A673 (cell line): ENCODE measurements around the gene THRB. TPM values are rescaled to one million over a fixed set of nuclear protein-coding genes. Genes with fewer than 3 reads are reported as not detected.

Source experiments
- BruUV-seq: library from RNA; stranded (reverse); fragments of 400-500 nt; replicated peaks from 2 replicates; lab custom pipeline; 2021; lab: Mats Ljungman, UMichigan
- CTCF ChIA-PET: fragments of 300-600 bp; sonication (Branson Sonifier 250); formaldehyde crosslinking; loops from one replicate; lab custom pipeline; 2022; ENCODE audit warnings: antibody characterized with exemption; lab: Charles Lee
- POLR2A ChIA-PET: fragments of 300-600 bp; sonication (Branson Sonifier 250); formaldehyde crosslinking; loops from one replicate; lab custom pipeline; 2022; ENCODE audit warnings: antibody characterized with exemption; ENCODE audit not compliant: low non-redundant PET; lab: Charles Lee
- DNase-seq: peaks from one replicate; pipeline ENCODE4 v3.0.0-alpha.2; 2015; ENCODE audit warnings: low spot score
- H3K27ac ChIP-seq: fragments of 200-600 bp; sonication (generic); 2 replicates; pipeline ENCODE4 v1.5.1; 2016; ENCODE audit warnings: mixed run types, low read depth, mild to moderate bottlenecking, mixed read lengths, antibody characterized with exemption, low read length; ENCODE audit not compliant: poor library complexity, severe bottlenecking
- H3K27me3 ChIP-seq: fragments of 200-600 bp; sonication (generic); replicated peaks from 2 replicates; pipeline ENCODE4 v1.6.1; 2017; ENCODE audit warnings: mixed run types, low read depth, mild to moderate bottlenecking, mixed read lengths, antibody characterized with exemption, low read length; ENCODE audit not compliant: insufficient read depth, poor library complexity
- H3K36me3 ChIP-seq: fragments of 200-600 bp; sonication (generic); 2 replicates; pipeline ENCODE4 v1.6.1; 2016; ENCODE audit warnings: mixed run types, mild to moderate bottlenecking, mixed read lengths, antibody characterized with exemption, low read length; ENCODE audit not compliant: insufficient read depth, poor library complexity, severe bottlenecking
- H3K4me1 ChIP-seq: fragments of 200-600 bp; sonication (generic); 2 replicates; pipeline ENCODE4 v1.6.1; 2017; ENCODE audit warnings: mixed run types, mild to moderate bottlenecking, mixed read lengths, antibody characterized with exemption, low read length; ENCODE audit not compliant: insufficient read depth, poor library complexity, severe bottlenecking
- H3K4me3 ChIP-seq: fragments of 200-600 bp; sonication (generic); 2 replicates; pipeline ENCODE4 v1.5.1; 2016; ENCODE audit warnings: low read depth, mixed run types, mild to moderate bottlenecking, mixed read lengths, low read length; ENCODE audit not compliant: poor library complexity, severe bottlenecking
- H3K9me3 ChIP-seq: fragments of 200-600 bp; sonication (generic); 2 replicates; pipeline ENCODE4 v1.6.1; 2016; ENCODE audit warnings: mixed run types, low read depth, mild to moderate bottlenecking, mixed read lengths, antibody characterized with exemption, low read length; ENCODE audit not compliant: poor library complexity, severe bottlenecking
- CTCF ChIP-seq: fragments of 300-800, 200-600 bp; sonication (generic); conservative IDR thresholded peaks from 2 replicates; pipeline ENCODE4 v1.5.1; 2017; ENCODE audit warnings: low read depth, mild to moderate bottlenecking, antibody characterized with exemption, low read length, moderate library complexity, mixed read lengths
- EZH2 ChIP-seq: fragments of 200-600 bp; sonication (generic); IDR thresholded peaks from 2 replicates; pipeline ENCODE4 v1.6.1; 2017; ENCODE audit warnings: borderline replicate concordance, low read depth, mild to moderate bottlenecking, mixed read lengths, antibody characterized with exemption, low read length; ENCODE audit not compliant: poor library complexity, severe bottlenecking
- intact Hi-C: fragments of 100-400 bp; cut with micrococcal nuclease; formaldehyde crosslinking; loops from one replicate; pipeline ENCODE4 v1.10.0; 2022; ENCODE audit not compliant: unreplicated experiment
- total RNA-seq: library from RNA; stranded (reverse); gene quantifications from 2 replicates; pipeline ENCODE4 v1.2.3, GENCODE V29; 2021

The THRB gene
- total RNA-seq, 1 experiment from 2014 or later = 0.11 TPM

- Histone ChIP-seq H3K4me3 (no peak overlapping the region), H3K9me3 (no peaks in the 10 kb centered on the region), H3K27ac (no peak overlapping the region), H3K27me3 (peaks cover 31% of the 10 kb centered on the region), H3K4me1 (peaks cover 11% of the 10 kb centered on the region), H3K36me3 (no peaks in the 10 kb centered on the region)
- intact Hi-C loops = loop anchor here (10.0 kb wide), 1 partner anchor 234 kb away; no protein-coding TSS in a partner anchor
- DNase-seq = no peak
- no TSS peak for BruUV-seq
- TF ChIP-seq CTCF = no peak
- ChIA-PET POLR2A (no interaction called here), CTCF (no interaction called here)
Observed at GRCh38 chr3:24498391-24498790, 3.7 kb upstream of the THRB start.

GRCh38 chr3:24497942-24498341, 3.3 kb upstream of the THRB start:
- BruUV-seq = no TSS peak
- Histone ChIP-seq H3K27me3 (peaks cover 36% of the 10 kb centered on the region), H3K27ac (no peak overlapping the region), H3K36me3 (no peaks in the 10 kb centered on the region), H3K4me3 (no peak overlapping the region), H3K9me3 (no peaks in the 10 kb centered on the region), H3K4me1 (peaks cover 11% of the 10 kb centered on the region)
- intact Hi-C loops = loop anchor here (10.0 kb wide), 1 partner anchor 233 kb away; no protein-coding TSS in a partner anchor
- POLR2A ChIA-PET = no interaction called here
- no peak for DNase-seq
- TF ChIP-seq EZH2 = no peak
- TF ChIP-seq CTCF = no peak
- CTCF ChIA-PET = no interaction called here

- CTCF ChIA-PET = interaction anchor here (0.6 to 1.8 kb wide), 6 partner anchors 9 to 311 kb away, joined by 3 to 8 read pairs (median 4); no protein-coding TSS in a partner anchor
- Histone ChIP-seq H3K9me3 (no peaks in the 10 kb centered on the region), H3K36me3 (no peaks in the 10 kb centered on the region), H3K4me1 (peaks cover 11% of the 10 kb centered on the region), H3K27ac (no peak overlapping the region), H3K4me3 (no peak overlapping the region), H3K27me3 (peaks cover 47% of the 10 kb centered on the region)
- no TSS peak for BruUV-seq
- POLR2A ChIA-PET = no interaction called here
- peak; percentile 61 for DNase-seq
- TF ChIP-seq CTCF (peak; percentile 59), EZH2 (no peak)
- intact Hi-C loops = loop anchor here (10.0 kb wide), 1 partner anchor 232 kb away; no protein-coding TSS in a partner anchor
Observed at GRCh38 chr3:24496529-24497482, 2.2 kb upstream of the THRB start.
